NOMO-1 (cell line): Measurements from ENCODE around the gene DLX4.

Experiments used
- DNase-seq, 2 experiments: peaks; one replicate each; lab custom pipeline; 2025; ENCODE audit not compliant: unreplicated experiment in 2 of 2; lab: John Stamatoyannopoulos, UW

DLX4 gene

GRCh38 chr17:49985310-49985990, 16.5 kb downstream of the DLX4 start:
- DNase-seq = no peak

DNA sequence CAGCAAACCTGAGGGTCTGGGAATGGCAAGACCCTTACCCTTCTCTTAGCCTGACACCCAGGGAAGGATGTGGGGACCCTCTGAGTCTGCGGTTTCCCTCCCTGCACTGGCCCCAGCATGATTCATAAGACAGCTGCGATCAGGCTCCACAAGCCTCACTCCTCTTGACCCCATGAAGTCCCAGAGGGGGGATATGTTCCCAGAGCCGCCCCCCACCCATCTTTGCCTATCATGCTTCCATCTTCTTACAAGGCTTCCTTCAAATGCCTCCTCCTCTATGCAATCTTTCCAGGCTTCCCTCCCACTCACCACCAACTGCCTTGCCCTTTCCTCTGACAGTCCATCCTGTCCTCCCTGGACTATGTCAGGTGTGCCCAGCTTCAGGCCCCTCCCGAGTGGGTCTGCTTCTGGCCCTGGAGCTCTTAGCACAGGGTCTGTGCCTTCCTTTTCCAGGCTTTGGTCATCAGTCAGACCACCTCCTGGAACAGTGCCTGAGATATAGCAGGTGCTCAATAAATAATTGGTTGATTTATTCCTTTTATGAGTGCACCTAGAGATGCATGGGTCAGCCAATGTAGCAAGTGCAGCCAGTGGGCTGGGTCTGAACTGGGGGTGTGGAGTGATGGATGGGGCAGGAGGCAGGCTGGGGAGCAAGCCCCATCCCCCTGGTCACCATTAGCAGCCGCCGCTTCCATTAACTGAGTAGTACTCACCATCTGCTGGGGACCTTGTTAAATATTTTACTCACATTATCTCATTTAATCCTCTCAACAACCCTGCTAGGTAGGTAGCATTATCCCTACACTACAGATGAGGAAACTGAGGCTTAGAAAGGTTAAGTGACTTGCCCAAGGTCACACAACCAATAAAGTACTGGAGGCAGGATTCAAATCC, 17.7 kb downstream of the DLX4 start:
- no peak for DNase-seq

GRCh38 chr17:49987290-49987585, 18.2 kb downstream of the DLX4 start:
- no peak for DNase-seq

GRCh38 chr17:49987681-49988441, 18.9 kb downstream of the DLX4 start:
- DNase-seq = no peak

DNA sequence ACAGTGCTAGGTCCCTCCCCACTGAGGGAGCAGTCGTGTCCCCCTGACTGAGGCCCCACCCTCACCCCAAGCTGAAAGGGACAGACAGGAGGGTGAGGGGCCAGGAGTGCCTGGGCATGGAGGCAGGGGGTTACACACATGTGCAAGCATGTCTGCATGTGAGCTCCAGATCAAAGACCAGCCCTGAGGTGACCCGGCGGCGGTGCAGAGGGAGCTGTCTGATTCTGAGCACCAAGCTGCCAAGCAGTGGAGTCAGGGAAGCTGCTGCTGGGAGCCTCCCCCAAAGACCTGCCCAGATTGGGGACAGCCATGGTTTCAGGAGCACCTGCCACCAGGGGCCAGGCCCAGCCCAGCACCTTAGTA, 20.5 kb downstream of the DLX4 start:
- DNase-seq = no peak

DNA sequence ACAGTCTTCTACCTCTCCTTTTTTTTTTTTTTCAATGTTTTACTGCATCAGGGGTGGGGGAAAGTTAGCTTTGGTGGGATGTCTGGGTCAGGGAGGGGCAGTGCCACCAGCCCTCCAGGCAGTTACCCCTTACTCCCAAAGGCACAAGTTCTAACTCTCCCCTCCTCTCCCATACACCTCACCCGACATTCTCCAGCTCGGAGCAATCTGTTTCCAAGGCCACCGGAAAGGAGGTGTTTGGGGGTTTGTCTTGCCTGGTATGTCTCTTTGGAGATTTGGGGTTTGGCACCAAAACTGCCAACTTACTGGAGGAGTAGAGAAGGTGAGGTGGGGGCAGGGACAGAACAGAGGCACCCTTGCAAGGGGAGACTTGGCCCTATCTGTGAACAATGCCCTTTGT, 21.3 kb downstream of the DLX4 start:
- no peak for DNase-seq

DNA sequence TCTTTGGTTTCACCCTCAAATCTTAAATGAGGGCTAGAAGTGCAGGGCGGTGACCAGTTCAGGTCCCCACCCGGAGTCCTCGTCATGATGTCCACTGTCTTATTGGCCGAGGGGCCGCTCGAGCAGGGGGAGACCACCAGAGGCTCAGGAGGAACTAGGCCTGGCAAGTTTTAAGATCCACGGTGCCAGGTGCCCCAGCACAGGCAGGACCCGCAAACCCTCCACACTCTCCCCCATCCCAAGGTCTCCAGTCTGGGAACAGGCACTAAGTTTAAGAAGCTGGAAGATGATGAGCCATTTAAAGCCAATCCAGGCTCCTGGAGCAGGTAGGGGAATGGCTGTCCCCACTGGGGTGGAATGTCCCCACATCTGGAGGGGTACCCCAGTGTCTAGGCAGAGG, 21.9 kb downstream of the DLX4 start:
- DNase-seq = no peak

DNA sequence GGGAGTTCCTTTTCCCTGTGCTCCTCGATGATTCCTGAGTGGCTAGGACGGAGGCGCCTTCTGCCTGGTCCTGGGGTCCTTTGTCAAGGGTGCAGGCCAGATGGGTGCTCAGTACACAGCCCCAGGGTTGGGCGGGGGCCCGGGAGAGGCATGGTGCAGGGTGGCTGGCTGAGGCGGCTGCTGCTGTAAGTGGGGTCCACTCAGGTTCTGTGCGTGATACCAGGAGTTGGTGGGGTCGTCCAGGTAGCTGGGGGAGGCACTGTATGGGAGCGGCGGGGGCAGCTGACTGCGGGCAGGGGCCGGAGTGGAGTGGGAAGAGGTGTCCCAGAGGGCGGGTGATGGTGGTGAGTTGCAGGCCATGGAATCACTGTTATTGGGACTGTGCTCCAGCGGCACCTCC, 22.4 kb downstream of the DLX4 start:
- no peak for DNase-seq

GRCh38 chr17:49992191-49992932, 23.4 kb downstream of the DLX4 start:
- no peak for DNase-seq

DNA sequence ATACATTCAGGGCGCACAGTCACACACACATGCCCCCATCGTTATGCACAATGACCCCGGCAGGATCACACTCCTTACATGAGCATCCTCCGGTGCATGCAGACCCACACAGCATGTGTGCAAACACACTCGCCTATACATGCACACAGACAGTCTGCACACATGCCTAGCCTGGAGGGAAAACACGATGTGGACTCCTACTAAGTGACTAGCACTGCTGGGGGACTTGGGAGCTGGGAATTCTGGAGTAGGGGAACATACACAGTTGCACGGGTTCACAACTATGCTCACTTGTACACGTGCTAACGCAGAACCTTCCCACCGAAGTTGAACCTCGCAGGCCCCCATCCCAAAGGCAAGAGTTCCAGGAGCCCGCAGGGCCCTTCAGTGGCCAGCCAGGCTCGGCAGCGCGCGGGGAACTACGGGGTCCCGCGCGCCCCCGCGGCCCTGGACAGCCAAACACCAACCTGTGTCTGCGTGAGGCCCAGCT, 24.0 kb downstream of the DLX4 start:
- no peak for DNase-seq

DNA sequence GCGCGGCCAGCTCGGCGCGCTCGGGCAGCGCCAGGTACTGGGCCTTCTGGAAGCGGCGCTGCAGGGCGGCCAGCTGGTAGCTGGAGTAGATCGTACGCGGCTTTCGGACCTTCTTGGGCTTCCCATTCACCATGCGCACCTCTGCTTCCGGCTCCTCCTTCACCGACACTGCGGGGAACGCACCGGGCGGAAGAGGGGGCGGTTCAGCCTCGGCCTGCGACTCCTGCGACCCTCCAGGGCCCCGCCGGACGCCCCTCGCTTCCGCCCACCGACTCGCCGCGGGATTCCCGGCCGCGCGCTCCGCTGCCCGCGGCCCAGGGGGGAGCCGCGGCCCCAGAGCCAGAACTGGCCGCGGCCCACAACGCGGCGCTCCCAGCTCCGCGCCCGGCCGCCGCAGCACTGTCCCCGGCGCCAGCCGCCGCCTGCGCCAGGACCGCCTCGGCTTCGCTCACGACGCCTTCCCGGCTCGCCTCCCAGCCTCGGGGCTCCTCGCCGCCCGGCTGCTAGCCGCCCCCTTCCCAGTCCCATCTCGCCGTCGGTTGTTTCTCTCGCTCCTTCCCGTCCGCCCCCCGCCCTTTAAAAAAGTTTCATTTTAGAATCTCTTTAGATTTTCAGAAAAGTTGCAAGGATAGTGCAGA, 24.6 kb downstream of the DLX4 start:
- DNase-seq = peak in 1 of 2 experiments; percentile 6

- DNase-seq = peak in 1 of 2 experiments; percentile 3
Observed at GRCh38 chr17:49994085-49995054, 25.4 kb downstream of the DLX4 start.

GRCh38 chr17:49995055-49995738, 26.2 kb downstream of the DLX4 start, which contains the start of gene DLX3:
DLX3 (minus strand) TSS chr17:49995224; CDS start chr17:49994998, 226 bp downstream.
- DNase-seq = peak; percentile 47 to 60

DNA sequence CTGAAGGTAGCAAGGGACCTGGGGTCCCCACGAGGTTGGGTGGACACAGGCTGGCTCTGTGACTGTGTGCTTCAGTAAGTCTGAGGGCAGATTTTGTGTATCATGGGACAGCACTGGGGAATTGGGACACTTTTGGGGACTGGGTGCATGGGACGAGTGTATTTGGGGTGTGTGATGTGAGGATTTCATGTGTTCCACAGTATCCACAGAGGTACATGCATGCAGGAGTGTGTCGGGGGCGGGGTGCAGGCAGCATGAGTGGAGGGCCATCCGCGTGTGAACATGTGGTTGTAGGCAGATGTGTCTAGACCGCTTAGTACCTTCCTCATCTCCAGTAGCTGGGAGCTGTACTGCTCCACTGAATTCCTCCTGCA, 27.1 kb downstream of the DLX4 start:
- DNase-seq = no peak

- peak; percentile 10 to 49 for DNase-seq
Observed at GRCh38 chr17:49996495-49997300, 27.7 kb downstream of the DLX4 start.

GRCh38 chr17:49997301-49997650, 28.3 kb downstream of the DLX4 start:
- DNase-seq = no peak

DNA sequence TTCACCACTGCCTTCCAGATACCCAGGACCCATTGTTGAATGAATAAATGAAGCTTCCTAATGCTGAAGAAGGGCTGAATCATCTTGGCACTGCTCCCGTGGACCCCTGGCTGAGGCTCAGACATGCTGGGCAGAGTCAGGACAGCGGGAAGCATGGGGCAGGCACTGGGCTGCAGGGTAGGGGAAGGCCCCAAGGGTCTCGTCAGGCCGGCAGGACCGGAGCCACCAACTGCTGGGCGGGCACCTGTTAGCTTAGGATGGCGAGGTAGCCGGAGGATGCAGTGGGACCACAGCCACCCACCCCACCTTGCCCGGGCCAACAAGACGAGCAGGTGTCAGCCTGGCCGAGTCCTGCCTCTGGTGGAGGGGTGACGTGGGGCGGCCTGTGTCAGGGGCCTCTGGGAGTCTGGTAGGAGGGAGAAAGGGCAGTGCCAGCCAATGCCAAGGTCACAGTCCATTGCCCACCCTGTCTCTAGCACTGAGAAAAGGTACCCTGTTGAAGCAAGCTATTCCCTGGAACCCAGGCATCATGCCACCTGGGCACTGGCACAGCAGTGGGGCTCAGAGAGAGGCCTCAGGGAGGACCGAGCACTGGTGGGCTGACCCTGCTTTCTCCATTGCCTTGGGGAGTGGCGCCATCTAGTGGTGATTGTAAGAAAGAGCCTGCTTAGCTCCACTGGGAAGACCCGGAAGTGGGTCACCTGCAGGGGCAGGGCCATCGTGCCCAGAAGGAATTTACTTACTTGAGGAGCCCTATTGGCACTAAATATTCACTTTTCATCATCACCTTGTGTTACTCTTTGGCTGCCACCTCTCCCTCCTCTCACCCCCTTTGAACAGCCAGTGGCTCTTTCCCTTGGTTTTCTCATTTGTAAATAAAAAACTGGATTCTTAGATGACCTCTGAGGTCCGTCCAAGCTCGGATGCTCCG, 29.0 kb downstream of the DLX4 start:
- peak; percentile 60 to 87 for DNase-seq
